CD4-positive, alpha-beta T cell treated with Interleukin-4 for 4 hours (primary cell): Measurements from ENCODE around the gene CACNA2D2.

Experiments used
- DNase-seq: peaks from one replicate; pipeline ENCODE4 v3.0.0-alpha.2; 2020

The CACNA2D2 gene

DNA sequence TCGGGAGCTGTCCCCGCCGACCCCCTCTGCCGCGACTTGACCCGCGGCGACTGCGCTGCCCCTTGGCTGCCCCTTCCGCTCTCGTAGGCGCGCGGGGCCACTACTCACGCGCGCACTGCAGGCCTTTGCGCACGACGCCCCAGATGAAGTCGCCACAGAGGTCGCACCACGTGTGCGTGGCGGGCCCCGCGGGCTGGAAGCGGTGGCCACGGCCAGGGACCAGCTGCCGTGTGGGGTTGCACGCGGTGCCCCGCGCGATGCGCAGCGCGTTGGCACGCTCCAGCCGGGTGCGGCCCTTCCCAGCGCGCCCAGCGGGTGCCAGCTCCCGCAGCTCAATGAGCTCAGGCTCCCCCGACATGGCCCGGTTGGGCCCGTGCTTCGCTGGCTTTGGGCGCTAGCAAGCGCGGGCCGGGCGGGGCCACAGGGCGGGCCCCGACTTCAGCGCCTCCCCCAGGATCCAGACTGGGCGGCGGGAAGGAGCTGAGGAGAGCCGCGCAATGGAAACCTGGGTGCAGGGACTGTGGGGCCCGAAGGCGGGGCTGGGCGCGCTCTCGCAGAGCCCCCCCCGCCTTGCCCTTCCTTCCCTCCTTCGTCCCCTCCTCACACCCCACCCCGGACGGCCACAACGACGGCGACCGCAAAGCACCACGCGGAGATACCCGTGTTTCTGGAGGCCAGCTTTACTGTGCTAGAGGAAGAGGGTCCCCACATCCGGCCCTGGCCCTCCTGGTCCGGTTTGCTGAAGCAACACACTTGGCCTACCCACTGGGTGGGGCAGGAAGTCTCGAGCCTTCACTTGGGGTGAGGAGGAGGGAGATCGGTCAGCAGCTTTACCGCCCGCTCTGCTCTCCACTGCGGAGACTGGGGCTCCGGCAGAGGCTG lies 162.7 kb downstream of the CACNA2D2 start, which contains the start of gene RASSF1:
TSS of gene RASSF1 (minus strand) at position 389 of the 882 bp plus-strand sequence. CDS start at position 358, 31 bp downstream.
- DNase-seq, result peak; percentile 62

- no peak for DNase-seq
Observed at GRCh38 chr3:50340147-50340447, 163.3 kb downstream of the CACNA2D2 start.

GRCh38 chr3:50339485-50340146 lies 163.8 kb downstream of the CACNA2D2 start:
- DNase-seq, result no peak

DNA sequence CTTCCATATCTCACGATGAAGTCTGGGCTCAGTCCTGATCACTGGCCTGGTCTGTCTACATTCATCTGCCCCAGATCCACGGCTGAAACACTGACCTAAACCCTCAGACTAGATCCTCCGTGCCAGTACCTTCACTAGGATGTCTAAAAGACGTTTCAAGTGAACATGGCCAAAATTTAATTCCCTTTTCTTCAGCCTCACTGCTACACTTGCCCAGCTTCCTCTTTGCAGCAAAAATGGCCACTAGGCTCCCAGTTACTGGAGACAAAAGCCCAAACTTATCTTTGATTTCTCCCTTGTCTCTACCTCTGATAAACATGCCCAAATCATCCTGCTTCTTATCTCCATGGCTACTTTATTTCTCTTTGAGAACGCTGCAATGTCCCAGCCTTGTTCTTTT lies 164.5 kb downstream of the CACNA2D2 start:
- no peak for DNase-seq

- peak; percentile 96 for DNase-seq
Observed at GRCh38 chr3:50337175-50337861, 166.1 kb downstream of the CACNA2D2 start.

- DNase-seq, result no peak
Observed at GRCh38 chr3:50336452-50337174, 166.8 kb downstream of the CACNA2D2 start.

DNA sequence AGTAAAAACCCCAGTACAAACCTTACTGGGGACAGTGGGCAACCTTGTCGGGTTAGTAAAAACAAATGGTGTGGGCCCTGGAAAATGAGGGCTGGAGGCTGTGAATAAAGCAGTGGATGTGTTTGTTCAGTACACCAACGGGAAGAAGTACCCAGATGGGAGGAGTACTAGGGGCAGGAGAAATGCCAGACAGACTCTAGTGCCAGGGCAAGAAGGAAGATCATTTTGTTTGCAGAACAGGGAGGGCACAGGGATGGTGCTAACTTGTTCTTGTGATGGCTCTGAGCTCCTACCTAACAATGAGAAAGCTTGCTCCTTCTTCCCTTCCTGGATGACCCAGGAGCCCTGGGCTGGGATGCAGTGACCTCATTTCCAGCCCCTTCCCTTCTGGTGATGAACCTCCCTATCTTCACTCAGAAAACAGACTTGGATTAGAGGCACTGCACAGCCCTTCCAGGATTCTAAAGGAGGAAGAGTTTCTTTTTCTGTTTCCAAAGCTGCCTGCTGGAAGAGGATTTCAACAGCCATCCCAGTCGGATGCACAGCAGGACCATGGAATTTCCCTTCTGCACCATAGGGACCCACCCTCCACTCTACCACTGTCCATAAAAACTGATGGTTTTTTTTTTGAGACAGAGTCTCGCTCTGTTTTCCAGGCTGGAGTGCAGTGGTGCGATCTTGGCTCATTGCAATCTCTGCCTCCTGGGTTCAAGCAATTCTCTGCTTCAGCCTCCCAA lies 168.9 kb downstream of the CACNA2D2 start:
- DNase-seq, result no peak

- no peak for DNase-seq
Observed at GRCh38 chr3:50333744-50334328, 169.6 kb downstream of the CACNA2D2 start.

GRCh38 chr3:50331364-50331907 lies 172.0 kb downstream of the CACNA2D2 start:
- no peak for DNase-seq

DNA sequence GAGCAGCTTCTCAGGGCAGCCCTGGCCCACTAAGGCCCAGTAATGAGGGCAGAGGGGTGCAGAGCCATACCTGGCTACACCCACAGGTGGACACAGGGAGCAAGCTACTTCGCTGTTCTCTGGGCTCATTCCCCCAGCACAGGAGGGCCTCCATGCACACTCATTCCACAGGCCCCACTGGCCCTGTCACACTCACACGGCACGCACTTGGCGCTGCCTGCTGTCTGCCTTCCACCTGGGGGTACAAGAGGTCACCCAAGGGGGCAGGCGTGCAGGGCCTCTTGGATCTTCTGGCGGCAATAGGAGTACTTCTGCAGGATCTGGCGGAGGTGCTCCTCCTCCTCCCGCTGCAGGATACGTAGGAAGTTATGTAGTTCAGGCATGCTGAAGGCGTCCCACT lies 173.1 kb downstream of the CACNA2D2 start:
- no peak for DNase-seq

DNA sequence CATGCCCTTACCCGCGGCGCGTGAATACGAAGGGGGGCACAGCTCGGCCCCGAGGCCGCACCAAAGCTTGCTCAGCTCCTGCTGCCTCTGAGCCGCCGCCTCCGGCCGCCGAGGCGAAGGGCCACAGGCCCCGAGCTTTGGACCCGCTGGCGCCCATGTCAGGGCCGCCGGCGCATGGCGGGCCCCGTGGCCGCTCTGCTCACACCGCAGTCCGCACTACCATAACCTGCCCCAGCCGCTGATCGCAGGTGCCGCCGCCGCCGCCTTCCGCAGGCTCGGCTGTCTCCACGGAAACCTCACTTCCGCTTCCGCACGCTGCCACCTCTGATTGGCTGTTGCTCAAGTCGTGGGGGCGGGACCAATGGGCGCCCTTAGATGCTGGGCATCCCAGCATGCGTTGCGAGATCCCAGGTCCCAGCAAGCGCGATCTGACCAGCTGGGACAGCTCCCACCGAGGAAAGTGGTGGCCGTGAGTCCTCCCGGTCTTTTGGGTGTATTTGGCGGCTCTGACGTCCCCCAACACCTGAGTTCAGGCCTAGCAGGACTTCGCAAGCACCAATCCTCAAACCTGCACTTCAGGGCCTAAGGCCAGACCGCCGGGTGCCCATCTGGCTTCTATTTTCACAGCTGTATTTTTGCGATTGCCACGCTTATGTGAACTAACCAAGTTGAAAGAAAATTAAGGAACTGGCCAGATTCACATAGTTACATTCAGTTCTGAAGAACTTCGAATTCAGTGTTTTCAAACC lies 175.3 kb downstream of the CACNA2D2 start, which contains the start of gene TUSC2:
TSS of gene TUSC2 (minus strand) at position 281 of the 749 bp plus-strand sequence. CDS start at position 157, 124 bp downstream.
- DNase-seq, result peak; percentile 93

DNA sequence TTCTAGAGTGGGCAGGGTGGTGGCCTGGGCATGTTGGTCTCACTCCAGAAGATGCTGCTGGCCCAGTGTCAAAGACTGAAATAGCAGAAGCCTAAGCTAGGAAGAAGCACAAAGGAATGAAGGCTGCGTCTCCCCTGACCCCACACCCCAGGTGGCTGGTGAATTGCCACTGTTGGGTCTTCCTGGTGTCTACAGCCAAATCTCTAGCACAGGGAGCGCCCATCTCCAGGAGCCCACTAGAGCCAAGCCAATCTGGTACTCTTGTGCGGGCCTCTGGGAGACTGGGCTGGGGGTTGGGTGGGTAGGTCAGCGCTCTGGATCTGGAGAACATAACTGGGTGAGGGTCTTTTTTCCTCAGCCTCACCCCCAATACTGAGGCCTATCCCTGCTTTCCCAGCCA lies 176.3 kb downstream of the CACNA2D2 start:
- no peak for DNase-seq

DNA sequence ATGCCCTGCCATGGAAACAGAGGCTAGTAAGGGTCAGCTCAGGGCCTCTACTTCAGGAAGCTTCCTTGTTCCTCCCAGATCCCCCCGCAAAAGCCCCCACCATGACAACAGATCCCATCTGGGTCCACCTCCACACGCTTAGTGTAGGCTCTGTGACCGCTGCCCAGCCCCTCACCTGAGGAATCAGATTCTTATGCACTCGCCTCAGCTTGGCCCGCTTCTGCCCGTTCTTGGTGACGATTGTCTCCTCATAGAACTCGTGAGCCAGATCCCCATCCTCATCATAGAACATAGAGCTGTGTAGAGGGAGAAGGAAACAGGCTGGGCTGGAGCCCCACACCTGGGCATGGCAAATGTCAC lies 177.3 kb downstream of the CACNA2D2 start:
- DNase-seq, result no peak

- DNase-seq, result no peak
Observed at GRCh38 chr3:50325497-50326181, 177.8 kb downstream of the CACNA2D2 start.

DNA sequence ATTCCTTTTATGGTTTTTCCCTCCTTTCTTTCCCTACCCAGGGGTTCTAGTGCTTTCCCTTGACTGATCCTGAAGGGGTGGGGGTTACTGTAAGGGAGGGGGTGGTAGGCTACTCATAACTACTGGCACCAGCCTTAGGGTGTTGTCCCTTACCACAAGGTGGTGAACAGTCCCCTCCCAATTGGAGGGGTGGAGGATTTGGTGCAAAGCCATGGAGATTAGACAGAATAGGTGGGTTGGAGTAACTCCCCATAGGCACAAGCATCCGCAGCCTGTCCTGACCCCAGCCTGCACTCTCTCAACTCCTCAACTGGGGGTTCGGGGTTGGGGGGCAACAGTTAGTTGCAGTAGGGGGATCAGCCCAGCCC lies 178.3 kb downstream of the CACNA2D2 start:
- no peak for DNase-seq

GRCh38 chr3:50324351-50325112 lies 178.9 kb downstream of the CACNA2D2 start:
- peak; percentile 53 for DNase-seq

GRCh38 chr3:50323614-50324199 lies 179.7 kb downstream of the CACNA2D2 start:
- no peak for DNase-seq

- no peak for DNase-seq
Observed at GRCh38 chr3:50323092-50323600, 180.3 kb downstream of the CACNA2D2 start.
